KMS-11 (cell line): ENCODE data around the gene MGRN1.
"Not testable (repeated sequence)": the region's sequence is repeated elsewhere in the genome, so short reads cannot be mapped to it uniquely, and the experiment has no call there.

Experiments
- H2AFZ ChIP-seq: fragments of 200-600 bp; sonication (generic); 2 replicates; pipeline ENCODE4 v1.6.1; 2016; ENCODE audit warnings: antibody characterized with exemption, mixed run types, low read depth
- H3K27ac ChIP-seq: fragments of 200-600 bp; sonication (generic); 2 replicates; pipeline ENCODE4 v1.6.1; 2016; ENCODE audit warnings: mild to moderate bottlenecking, mixed run types
- H3K27me3 ChIP-seq: fragments of 200-600 bp; sonication (generic); 2 replicates; pipeline ENCODE4 v1.6.1; 2017; ENCODE audit warnings: mild to moderate bottlenecking, low read depth, mixed run types, moderate library complexity; ENCODE audit not compliant: insufficient read depth
- H3K36me3 ChIP-seq: fragments of 200-600 bp; sonication (generic); 2 replicates; pipeline ENCODE4 v1.6.1; 2017; ENCODE audit warnings: mild to moderate bottlenecking, mixed run types; ENCODE audit not compliant: insufficient read depth
- H3K4me1 ChIP-seq: fragments of 200-600 bp; sonication (generic); 2 replicates; pipeline ENCODE4 v1.6.1; 2016; ENCODE audit warnings: mild to moderate bottlenecking, low read depth, mixed run types; ENCODE audit not compliant: poor library complexity, severe bottlenecking
- H3K4me2 ChIP-seq: fragments of 200-600 bp; sonication (generic); 2 replicates; pipeline ENCODE4 v1.7.0; 2016; ENCODE audit warnings: mild to moderate bottlenecking, mixed run types
- H3K4me3 ChIP-seq: fragments of 200-600 bp; sonication (generic); IDR thresholded peaks from 2 replicates; pipeline ENCODE4 v1.6.1; 2017; ENCODE audit warnings: low read depth, low read length, mixed read lengths; ENCODE audit not compliant: insufficient read depth
- H3K79me2 ChIP-seq: fragments of 200-600 bp; sonication (generic); 2 replicates; pipeline ENCODE4 v1.6.1; 2016; ENCODE audit warnings: low read depth, mixed run types; ENCODE audit not compliant: insufficient read depth
- H3K9ac ChIP-seq: fragments of 200-600 bp; sonication (generic); 2 replicates; pipeline ENCODE4 v1.6.1; 2016; ENCODE audit warnings: mild to moderate bottlenecking, mixed run types
- H4K20me1 ChIP-seq: fragments of 200-600 bp; sonication (generic); 2 replicates; pipeline ENCODE4 v1.6.1; 2016; ENCODE audit warnings: mild to moderate bottlenecking, mixed run types; ENCODE audit not compliant: insufficient read depth
- CTCF ChIP-seq: fragments of 200-600 bp; sonication (generic); conservative IDR thresholded peaks from 2 replicates; pipeline ENCODE4 v1.6.1; 2017; ENCODE audit warnings: low read depth, mild to moderate bottlenecking, antibody characterized with exemption, low read length, moderate library complexity, mixed read lengths

The MGRN1 gene

GRCh38 chr16:4648917-4649316, 24.3 kb downstream of the MGRN1 start:
- Histone ChIP-seq H2AFZ (no peak overlapping the region), H3K4me3 (no peak overlapping the region), H3K36me3 (no peaks in the 10 kb centered on the region), H3K27ac (no peak overlapping the region), H3K9ac (no peak overlapping the region), H3K27me3 (no peaks in the 10 kb centered on the region), H4K20me1 (no peaks in the 10 kb centered on the region), H3K79me2 (peaks cover 7% of the 10 kb centered on the region; the same call in 1 of the 2 replicates), H3K4me2 (no peak overlapping the region), H3K4me1 (peaks cover 3% of the 10 kb centered on the region)
- TF ChIP-seq CTCF, result no peak

GRCh38 chr16:4649744-4650442, 25.3 kb downstream of the MGRN1 start:
- TF ChIP-seq CTCF, result no peak
- H4K20me1 ChIP-seq, result no peaks in the 10 kb centered on the region
- H3K27ac ChIP-seq, result no peak overlapping the region
- no peak overlapping the region for H3K9ac ChIP-seq
- H3K4me3 ChIP-seq, result no peak overlapping the region
- no peak overlapping the region for H3K4me2 ChIP-seq
- peaks cover 8% of the 10 kb centered on the region for H3K4me1 ChIP-seq
- no peaks in the 10 kb centered on the region; the same call in 1 of the 2 replicates for H3K79me2 ChIP-seq
- H3K27me3 ChIP-seq, result no peaks in the 10 kb centered on the region
- H3K36me3 ChIP-seq, result no peaks in the 10 kb centered on the region
- H2AFZ ChIP-seq, result no peak overlapping the region

- not testable (repeated sequence) for H3K4me2 ChIP-seq, H3K4me1 ChIP-seq, H3K9ac ChIP-seq, H3K36me3 ChIP-seq, H3K79me2 ChIP-seq, H3K27ac ChIP-seq, H3K27me3 ChIP-seq, H2AFZ ChIP-seq, H3K4me3 ChIP-seq, H4K20me1 ChIP-seq
- peak; percentile 94 for TF ChIP-seq CTCF
Measured at GRCh38 chr16:4650443-4651074, 25.9 kb downstream of the MGRN1 start.

GRCh38 chr16:4651827-4652226, 27.2 kb downstream of the MGRN1 start:
- H2AFZ ChIP-seq, result no peak overlapping the region
- no peak for TF ChIP-seq CTCF
- no peak overlapping the region for H3K9ac ChIP-seq
- H3K79me2 ChIP-seq, result no peaks in the 10 kb centered on the region
- H4K20me1 ChIP-seq, result no peaks in the 10 kb centered on the region
- H3K27me3 ChIP-seq, result no peaks in the 10 kb centered on the region
- H3K36me3 ChIP-seq, result no peaks in the 10 kb centered on the region
- H3K4me1 ChIP-seq, result peaks cover 8% of the 10 kb centered on the region
- no peak overlapping the region for H3K27ac ChIP-seq
- no peak overlapping the region for H3K4me3 ChIP-seq
- no peak overlapping the region for H3K4me2 ChIP-seq
